GM18520 (cell line): ENCODE measurements around the gene STK26.
"Not testable (repeated sequence)": the region's sequence is repeated elsewhere in the genome, so short reads cannot be mapped to it uniquely, and the experiment has no call there.

Experiments
- ATAC-seq: cut with Tn5 transposase; IDR thresholded peaks from one replicate; pipeline ENCODE4 v1.9.1; 2021; ENCODE audit not compliant: unreplicated experiment

Gene STK26

DNA sequence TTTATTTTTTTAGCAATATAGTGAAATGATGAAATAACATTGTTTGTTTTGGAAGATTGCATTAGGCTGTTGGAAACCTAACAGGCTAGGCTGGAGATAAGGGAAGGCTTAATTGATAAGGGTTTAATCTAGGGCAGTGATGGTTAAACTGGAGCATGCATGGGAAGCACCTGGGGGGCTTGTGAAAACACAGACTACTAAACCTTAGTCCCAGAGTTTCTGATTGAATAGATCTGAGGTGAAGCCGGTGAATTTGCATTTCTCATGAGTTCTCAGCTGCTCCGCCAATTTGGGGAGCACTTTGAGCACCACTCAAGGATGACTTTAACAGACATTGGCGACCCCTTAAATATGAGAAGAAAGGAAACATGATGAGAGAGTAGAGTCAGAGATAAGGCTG, 11.5 kb downstream of the STK26 start:
- ATAC-seq = no peak

DNA sequence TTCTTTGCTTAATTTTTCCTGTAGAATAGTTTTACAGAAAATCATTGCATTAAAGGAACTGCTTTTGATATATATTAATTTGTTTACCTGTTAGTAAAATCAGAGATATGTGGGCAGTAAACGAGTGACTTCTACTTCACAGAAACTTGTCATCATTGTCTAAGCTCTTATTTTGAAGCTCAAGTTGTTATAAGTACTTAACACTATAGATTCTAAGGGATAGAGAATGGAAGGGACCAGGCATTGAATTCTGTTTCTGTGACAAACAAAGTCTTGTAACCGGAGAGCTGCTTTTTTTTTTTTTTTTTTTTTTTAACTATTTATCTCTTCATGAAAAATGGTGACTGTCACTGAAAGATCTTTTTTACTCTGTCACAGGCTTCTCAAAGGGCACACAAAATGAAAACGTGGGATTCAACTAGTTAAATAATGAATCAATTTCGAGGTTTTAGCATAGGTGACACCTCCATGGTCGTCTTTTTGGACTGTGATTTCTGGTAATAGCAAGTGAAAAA, 14.4 kb downstream of the STK26 start:
- no peak for ATAC-seq

GRCh38 chrX:132040066-132040465, 17.0 kb downstream of the STK26 start:
- no peak for ATAC-seq

DNA sequence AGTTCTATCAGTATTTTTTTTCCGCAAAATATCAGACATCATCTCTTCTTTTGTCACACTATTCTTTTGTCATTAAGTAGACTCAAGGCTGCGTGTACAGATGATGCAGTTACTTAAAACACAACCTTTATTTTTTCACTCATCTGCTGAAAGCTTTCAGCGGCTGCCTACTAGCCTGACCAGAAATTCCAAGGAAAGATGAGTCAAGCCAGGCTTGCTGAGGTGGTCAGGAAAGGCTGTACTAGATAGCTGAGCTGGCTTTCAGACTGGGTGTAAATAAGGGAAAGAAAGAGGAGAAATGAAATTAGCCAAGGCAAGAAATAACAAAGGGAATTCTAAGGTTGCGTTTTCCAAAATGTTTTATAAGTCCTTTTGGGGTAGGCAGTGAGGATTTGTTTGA, 17.9 kb downstream of the STK26 start:
- ATAC-seq = no peak

DNA sequence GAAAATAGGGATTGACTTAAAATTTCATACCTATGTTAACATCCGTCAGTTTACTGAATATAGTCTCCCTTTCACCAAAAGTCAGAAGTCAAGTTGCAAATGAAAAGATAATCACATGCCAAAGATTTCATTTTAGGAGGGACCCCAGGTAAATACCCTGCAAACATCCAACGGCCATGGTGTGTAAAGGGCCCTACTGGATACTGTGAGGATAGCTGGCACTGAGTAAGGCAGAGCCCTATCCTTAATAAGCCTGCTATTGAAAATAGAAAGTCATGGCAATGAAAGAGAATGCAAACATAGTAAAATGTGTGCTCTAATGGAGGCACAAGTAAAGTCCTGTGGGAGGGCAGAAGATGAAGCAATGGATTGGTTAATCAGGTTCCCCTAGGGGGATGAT, 20.9 kb downstream of the STK26 start:
- no peak for ATAC-seq

GRCh38 chrX:132044953-132045352, 21.9 kb downstream of the STK26 start:
- ATAC-seq = no peak

DNA sequence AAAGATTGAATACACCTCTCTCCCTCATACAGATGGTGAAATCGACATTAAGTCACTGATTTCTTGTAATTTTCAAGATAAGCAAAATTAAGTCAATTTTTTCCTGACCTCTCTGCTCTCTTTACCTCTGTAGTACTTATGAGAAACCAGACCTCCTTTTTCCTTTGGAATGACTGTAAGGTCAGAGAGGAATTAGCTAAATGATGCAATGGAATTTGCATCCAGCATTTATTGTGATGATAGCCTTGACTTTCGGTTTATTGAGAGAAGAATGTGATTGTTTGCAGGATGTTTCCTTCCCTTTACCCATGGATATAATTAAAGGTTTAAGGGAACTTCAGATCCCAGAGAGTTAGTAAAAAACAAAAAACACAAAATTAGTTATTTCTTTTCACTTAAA, 22.4 kb downstream of the STK26 start:
- no peak for ATAC-seq

DNA sequence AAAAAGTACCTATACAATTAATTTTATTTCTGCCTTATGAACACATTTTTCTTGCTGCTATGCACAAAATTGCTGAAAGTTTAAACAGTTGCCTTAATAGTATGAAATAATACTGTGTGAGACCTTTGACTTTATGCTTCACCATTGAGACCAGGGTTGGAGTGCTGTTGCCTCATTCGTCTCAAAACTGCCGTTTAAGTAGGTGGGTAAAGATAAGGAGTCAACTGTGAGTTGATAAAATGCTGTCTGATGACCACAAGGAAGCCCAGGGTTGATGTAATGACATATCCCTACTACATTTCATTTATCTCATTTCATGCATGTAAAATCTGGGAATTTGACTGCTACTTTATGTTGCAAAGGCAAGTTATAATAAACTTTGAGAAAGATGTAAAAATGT, 23.4 kb downstream of the STK26 start:
- no peak for ATAC-seq

DNA sequence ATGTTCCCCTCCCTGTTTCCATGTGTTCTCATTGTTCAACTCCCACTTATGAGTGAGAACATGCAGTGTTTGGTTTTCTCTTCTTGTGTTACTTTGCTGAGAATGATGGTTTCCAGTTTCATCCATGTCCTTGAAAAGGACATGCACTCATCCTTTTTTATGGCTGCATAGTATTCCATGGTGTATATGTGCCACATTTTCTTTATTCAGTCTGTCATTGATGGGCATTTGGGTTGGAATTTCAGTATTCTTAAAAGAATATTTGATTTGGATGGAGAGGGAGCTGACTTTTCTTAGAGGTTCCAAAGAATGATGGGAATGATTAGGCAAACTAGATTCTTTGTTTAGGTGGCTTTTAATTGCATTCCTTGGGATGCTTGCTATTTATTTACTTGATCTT, 28.7 kb downstream of the STK26 start:
- ATAC-seq = not testable (repeated sequence)

- no peak for ATAC-seq
Observed at GRCh38 chrX:132058050-132058449, 34.9 kb downstream of the STK26 start.

GRCh38 chrX:132058975-132059374, 35.9 kb downstream of the STK26 start:
- no peak for ATAC-seq

DNA sequence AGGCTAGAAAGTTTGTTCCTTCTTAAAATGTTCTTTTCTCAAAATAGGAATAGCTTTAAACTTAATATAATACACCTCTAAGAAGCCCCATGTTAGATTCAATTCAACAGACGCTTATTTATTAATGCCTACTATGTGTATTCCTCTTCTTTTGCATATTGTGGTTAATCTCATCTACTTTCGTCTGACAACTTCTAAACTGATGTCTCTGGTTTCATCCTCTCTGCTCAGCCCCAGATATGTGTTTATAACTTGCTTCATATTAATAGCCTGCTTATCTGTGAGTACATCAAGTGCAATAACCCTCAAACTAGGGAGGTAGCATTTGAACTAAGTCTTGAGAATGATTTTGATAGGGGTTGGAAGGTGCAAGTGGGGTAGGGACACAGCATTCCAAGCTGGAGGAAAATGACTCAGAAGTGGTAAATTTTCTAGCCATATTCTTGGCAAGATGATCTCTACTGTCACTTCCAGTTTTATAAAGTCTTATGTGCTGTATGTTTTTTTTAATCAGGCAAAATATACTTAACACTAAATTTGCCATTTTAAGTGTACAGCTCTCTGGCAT, 37.0 kb downstream of the STK26 start:
- ATAC-seq = no peak

DNA sequence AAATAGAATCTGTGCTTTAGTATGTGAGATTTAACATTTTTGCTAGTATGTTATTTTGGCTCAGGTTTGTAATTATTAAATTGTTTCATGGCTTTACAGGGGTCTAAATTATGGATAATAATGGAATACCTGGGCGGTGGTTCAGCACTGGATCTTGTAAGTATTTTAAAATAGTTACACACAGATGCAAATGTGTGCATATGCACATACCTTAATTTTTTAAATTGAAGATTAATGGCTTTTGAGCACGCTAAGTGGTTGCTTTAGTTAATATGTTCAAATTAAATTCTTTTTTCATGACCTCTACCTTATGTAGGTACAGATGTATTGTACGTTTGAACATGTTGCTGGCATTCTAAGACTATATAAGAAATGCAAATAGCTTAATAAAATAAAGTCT, 40.2 kb downstream of the STK26 start:
- no peak for ATAC-seq

- no peak for ATAC-seq
Observed at GRCh38 chrX:132063862-132064261, 40.8 kb downstream of the STK26 start.

DNA sequence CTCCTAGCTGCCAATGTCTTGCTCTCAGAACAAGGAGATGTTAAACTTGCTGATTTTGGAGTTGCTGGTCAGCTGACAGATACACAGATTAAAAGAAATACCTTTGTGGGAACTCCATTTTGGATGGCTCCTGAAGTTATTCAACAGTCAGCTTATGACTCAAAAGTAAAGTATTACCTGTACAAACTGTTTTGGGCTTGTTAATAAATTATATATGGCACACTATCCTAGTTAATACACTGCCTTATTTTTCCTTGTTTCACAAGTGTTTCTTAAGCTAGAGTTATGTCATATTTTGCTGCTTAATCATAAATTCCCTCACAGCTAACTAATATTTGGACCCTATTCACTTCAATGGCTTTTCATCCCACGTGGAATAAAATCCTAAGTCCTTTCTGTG, 45.3 kb downstream of the STK26 start:
- ATAC-seq = no peak

DNA sequence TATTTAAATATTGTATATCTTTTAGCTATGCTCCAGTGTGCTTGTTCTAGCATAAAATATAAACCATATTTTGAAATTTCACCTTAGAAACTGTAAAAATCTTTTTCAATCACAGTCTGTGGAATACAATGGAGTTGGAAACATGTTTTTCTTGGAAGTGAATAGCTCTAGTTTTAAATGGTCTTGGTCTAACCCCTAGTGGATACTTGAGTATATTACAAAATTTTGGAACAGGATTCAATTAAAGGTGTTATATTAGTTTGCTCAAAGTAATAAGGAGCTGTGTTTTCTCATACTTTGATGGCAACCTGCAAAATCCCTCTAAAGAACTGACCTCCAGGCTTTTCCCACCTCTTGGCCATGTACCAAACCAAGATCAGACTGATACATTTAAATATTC, 48.2 kb downstream of the STK26 start:
- ATAC-seq = no peak

DNA sequence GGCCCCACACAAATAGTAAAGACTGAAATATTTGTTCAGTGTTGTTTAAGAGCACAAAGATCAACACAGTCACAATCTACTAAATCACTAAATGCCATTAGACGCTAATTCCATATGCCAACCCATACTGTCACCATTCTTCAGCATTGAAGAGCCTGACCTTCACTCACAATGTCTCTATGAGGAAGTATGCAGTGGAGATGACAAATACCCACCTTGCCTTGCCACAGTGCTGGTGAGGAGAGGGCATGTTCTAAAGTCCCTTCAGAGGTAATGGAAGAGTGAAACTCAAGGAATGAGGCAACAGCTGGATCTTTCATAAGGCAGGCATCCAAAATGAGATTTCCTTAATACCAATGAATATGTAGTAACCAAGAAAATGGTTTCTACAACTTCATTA, 54.3 kb downstream of the STK26 start:
- ATAC-seq = no peak

- ATAC-seq = no peak
Observed at GRCh38 chrX:132077912-132078311, 54.8 kb downstream of the STK26 start.

- no peak for ATAC-seq
Observed at GRCh38 chrX:132085786-132086185, 62.7 kb downstream of the STK26 start.

DNA sequence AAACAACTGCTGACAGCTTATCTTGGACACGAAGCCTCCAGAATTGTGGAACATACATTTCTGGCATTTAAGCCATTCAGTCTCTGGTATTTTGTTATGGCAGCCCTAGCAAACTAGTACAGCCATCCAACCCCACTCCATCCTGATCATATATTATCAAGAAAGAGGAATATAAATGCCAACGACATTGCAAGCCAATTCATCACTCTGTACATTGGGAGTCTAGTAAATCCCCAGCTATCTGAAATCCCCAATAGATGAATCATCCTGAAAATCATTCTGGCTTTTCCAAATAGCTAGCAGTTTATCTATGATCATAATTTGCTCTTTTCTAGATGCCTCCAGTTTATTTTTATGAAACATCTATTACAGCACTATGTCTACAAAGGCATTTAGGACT, 63.6 kb downstream of the STK26 start:
- ATAC-seq = no peak

DNA sequence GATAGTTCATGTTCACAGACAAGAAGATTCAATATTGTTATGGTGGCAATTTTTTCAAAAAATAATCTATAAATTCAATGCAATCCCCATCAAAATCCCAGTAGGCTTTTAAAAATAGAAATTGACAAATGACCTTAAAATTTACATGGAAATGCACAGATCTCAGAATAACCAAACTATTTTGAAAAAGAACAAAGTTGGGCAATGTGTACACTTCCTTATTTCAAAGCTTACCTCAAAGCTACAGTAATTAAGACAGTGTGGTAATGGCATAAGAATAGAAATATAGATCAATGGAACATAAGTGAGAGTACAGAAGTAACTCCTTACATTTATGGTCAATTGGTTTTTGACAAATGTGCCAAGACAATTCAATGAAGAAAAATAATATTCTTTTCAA, 65.8 kb downstream of the STK26 start:
- ATAC-seq = no peak

DNA sequence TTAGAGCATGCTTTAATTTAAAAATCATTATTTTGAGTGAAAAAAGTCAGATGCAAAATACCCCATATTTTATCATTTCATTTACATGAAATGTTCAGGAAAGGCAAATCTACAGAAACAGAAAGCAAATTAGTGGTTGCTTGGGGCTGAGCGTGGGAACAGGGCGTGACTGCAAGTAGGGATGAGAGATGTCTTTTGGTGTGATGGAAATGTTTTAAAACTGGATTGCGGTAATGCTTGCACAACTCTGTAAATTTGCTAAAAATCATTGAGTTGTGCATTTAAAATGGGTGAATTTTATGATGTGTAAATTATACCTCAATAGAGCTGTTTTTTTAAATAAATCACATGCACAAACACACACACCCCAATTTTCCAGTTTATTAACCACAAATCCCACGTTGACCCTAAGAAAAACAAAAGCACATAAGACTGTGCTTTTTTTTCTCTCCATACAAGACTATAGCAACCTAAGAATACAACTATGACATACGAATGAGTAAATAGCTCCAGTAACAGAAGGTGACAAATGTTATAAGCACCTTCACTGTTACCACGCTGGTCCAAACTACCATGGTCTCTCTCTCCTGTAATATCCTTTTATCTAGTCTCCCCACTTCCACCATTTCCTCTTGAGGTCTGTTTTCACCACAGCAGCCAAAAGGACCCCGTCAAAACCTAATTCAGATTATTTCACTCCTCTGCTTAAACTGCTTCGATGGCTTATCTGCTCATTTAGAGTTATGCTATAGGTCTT, 67.5 kb downstream of the STK26 start:
- no peak for ATAC-seq
